ENCODE results near the gene ADAMTS19. TPM values are rescaled to one million over a fixed set of nuclear protein-coding genes. Genes with fewer than 3 reads are reported as not detected.

The ADAMTS19 gene
- total RNA-seq, 4 donors from 2014 or later: not detected

- no peak for DNase-seq
- no peak overlapping the region for H3K4me3 ChIP-seq (replicated peaks in 1 of 3)
- H3K36me3 ChIP-seq: no peaks in the 10 kb centered on the region
- intact Hi-C loops (cut with DNase I): no loop called here
- H3K27ac ChIP-seq: no peak overlapping the region
- TF ChIP-seq CTCF (IDR thresholded peaks at IDR 0.05) (no peak), POLR2A (IDR thresholded peaks at IDR 0.05) (no peak)
- WGBS, 2 donors: 94 to 98% methylated on average over 1 of the region's 1 CpG
- no peaks in the 10 kb centered on the region for H3K27me3 ChIP-seq
- H3K9me3 ChIP-seq: no peaks in the 10 kb centered on the region
- H3K4me1 ChIP-seq: no peaks in the 10 kb centered on the region
These were observed 303.6 kb downstream of the ADAMTS19 start for GRCh38 chr5:129763651-129764050.

- no peaks in the 10 kb centered on the region for H3K27me3 ChIP-seq
- H3K36me3 ChIP-seq: no peaks in the 10 kb centered on the region
- no peak overlapping the region for H3K4me3 ChIP-seq (replicated peaks in 1 of 3)
- WGBS, 2 donors: 72 to 78% methylated on average over 2 of the region's 2 CpGs
- intact Hi-C loops (cut with DNase I): no loop called here
- H3K4me1 ChIP-seq: no peaks in the 10 kb centered on the region
- no peaks in the 10 kb centered on the region for H3K9me3 ChIP-seq
- no peak overlapping the region for H3K27ac ChIP-seq
- no peak for DNase-seq
- no peak for TF ChIP-seq POLR2A (IDR thresholded peaks at IDR 0.05)
- TF ChIP-seq CTCF (IDR thresholded peaks at IDR 0.05): no peak
These were observed 306.7 kb downstream of the ADAMTS19 start for GRCh38 chr5:129766798-129767197.

GRCh38 chr5:129767927-129768380 is 307.9 kb downstream of the ADAMTS19 start:
- WGBS, 2 donors: 0 to 1% methylated on average over 3 of the region's 3 CpGs
- no peaks in the 10 kb centered on the region for H3K27me3 ChIP-seq
- DNase-seq: peak; percentile 56 to 62
- TF ChIP-seq CTCF (IDR thresholded peaks at IDR 0.05) (peak; percentile 85 to 97 (median 94)), POLR2A (IDR thresholded peaks at IDR 0.05) (no peak)
- no peak overlapping the region for H3K27ac ChIP-seq
- no peaks in the 10 kb centered on the region for H3K4me1 ChIP-seq
- intact Hi-C loops (cut with DNase I): no loop called here
- no peak overlapping the region for H3K4me3 ChIP-seq (replicated peaks in 1 of 3)
- no peaks in the 10 kb centered on the region for H3K36me3 ChIP-seq
- H3K9me3 ChIP-seq: no peaks in the 10 kb centered on the region

GRCh38 chr5:129768735-129769134 is 308.6 kb downstream of the ADAMTS19 start:
- H3K4me1 ChIP-seq: no peaks in the 10 kb centered on the region
- no peaks in the 10 kb centered on the region for H3K36me3 ChIP-seq
- TF ChIP-seq POLR2A (IDR thresholded peaks at IDR 0.05): no peak
- TF ChIP-seq CTCF (IDR thresholded peaks at IDR 0.05): no peak
- no peak for DNase-seq
- H3K4me3 ChIP-seq (replicated peaks in 1 of 3): no peak overlapping the region
- H3K27ac ChIP-seq: no peak overlapping the region
- H3K9me3 ChIP-seq: no peaks in the 10 kb centered on the region
- no peaks in the 10 kb centered on the region for H3K27me3 ChIP-seq
- intact Hi-C loops (cut with DNase I): no loop called here
- WGBS, 2 donors: 76 to 78% methylated on average over 6 of the region's 6 CpGs

GRCh38 chr5:129770024-129770820 is 310.1 kb downstream of the ADAMTS19 start:
- no peak for DNase-seq
- no peaks in the 10 kb centered on the region for H3K9me3 ChIP-seq
- no peak for TF ChIP-seq POLR2A (IDR thresholded peaks at IDR 0.05)
- TF ChIP-seq CTCF (IDR thresholded peaks at IDR 0.05): no peak
- H3K27ac ChIP-seq: no peak overlapping the region
- intact Hi-C loops (cut with DNase I): no loop called here
- WGBS, 2 donors: 77 to 83% methylated on average over 5 of the region's 5 CpGs
- H3K36me3 ChIP-seq: no peaks in the 10 kb centered on the region
- H3K27me3 ChIP-seq: no peaks in the 10 kb centered on the region
- no peaks in the 10 kb centered on the region for H3K4me1 ChIP-seq
- H3K4me3 ChIP-seq (replicated peaks in 1 of 3): no peak overlapping the region
